Aortic smooth muscle cell (primary cell): ENCODE measurements around the gene PIEZO1. TPM values are rescaled to one million over a fixed set of nuclear protein-coding genes. Genes with fewer than 3 reads are reported as not detected.

Source experiments
- total RNA-seq: library from RNA; depleted of rRNA; stranded (reverse); fragments of >200 nt; gene quantifications from 2 replicates; pipeline ENCODE4 v1.2.3, GENCODE V29; 2014

Gene PIEZO1
- total RNA-seq: 190 and 217 TPM in 2 replicates

GRCh38 chr16:88785106-88785924 is at the start of gene PIEZO1:
TSS of gene PIEZO1 (minus strand) at chr16:88785220. CDS start at chr16:88784964, 256 bp downstream.

GRCh38 chr16:88811769-88812512 is 26.9 kb upstream of the PIEZO1 start, which contains the start of gene APRT:
TSS of gene APRT (minus strand) at chr16:88811928. CDS start at chr16:88811899, 29 bp downstream.

GRCh38 chr16:88803264-88803987 is 18.4 kb upstream of the PIEZO1 start, which contains the start of gene CDT1:
TSS of gene CDT1 (plus strand) at chr16:88803789. CDS start at chr16:88803832, 43 bp downstream.

GRCh38 chr16:88706229-88706964 is 78.6 kb downstream of the PIEZO1 start, which contains the start of the genes CTU2 and RNF166:
TSS of gene CTU2 (plus strand) at chr16:88706503. CDS start at chr16:88706531, 28 bp downstream.
TSS of gene RNF166 (minus strand) at chr16:88706408. CDS start at chr16:88706325, 83 bp downstream.

GRCh38 chr16:88686439-88687253 is 98.4 kb downstream of the PIEZO1 start, which contains the start of gene SNAI3:
TSS of gene SNAI3 (minus strand) at chr16:88686507. CDS start at chr16:88686406, 101 bp downstream.

Other genes with a start within 250 kb of the PIEZO1 start
- 9.8 and 11.6 TPM in 2 replicates for gene ZC3H18, start 214.8 kb downstream of the PIEZO1 start, total RNA-seq
- not detected in 2 replicates for gene IL17C, start 146.6 kb downstream of the PIEZO1 start, total RNA-seq
- gene CYBA, start 134.2 kb downstream of the PIEZO1 start, total RNA-seq: 363 and 449 TPM in 2 replicates
- gene MVD, start 122.1 kb downstream of the PIEZO1 start, total RNA-seq: 60.4 and 68.6 TPM in 2 replicates
- gene SNAI3, start 98.7 kb downstream of the PIEZO1 start, total RNA-seq: not detected in 2 replicates
- 8.0 and 10.4 TPM in 2 replicates for gene RNF166, start 78.8 kb downstream of the PIEZO1 start, total RNA-seq
- gene CTU2, start 78.7 kb downstream of the PIEZO1 start, total RNA-seq: 11.3 and 17.6 TPM in 2 replicates
- 5.0 and 12.3 TPM in 2 replicates for gene CDT1, start 18.6 kb upstream of the PIEZO1 start, total RNA-seq
- gene APRT, start 26.7 kb upstream of the PIEZO1 start, total RNA-seq: 64.6 and 70.0 TPM in 2 replicates
- gene GALNS, start 71.7 kb upstream of the PIEZO1 start, total RNA-seq: 17.2 and 19.8 TPM in 2 replicates
- gene TRAPPC2L, start 71.9 kb upstream of the PIEZO1 start, total RNA-seq: 78.0 and 90.4 TPM in 2 replicates
- not detected in 2 replicates for gene PABPN1L, start 81.4 kb upstream of the PIEZO1 start, total RNA-seq
- gene CBFA2T3, start 192.0 kb upstream of the PIEZO1 start, total RNA-seq: 0.06 TPM in 1 of 2 replicates, not detected in the other